Activated CD8-positive, alpha-beta T cell treated with anti-CD3 and anti-CD28 coated beads for 36 hours (primary cell): ENCODE data around the gene C10orf105. TPM values are rescaled to one million over a fixed set of nuclear protein-coding genes. Genes with fewer than 3 reads are reported as not detected.

Experiments
- ATAC-seq: fragments of 200-7000 bp; cut with Tn5 transposase; one replicate; pipeline ENCODE4 v1.10.0; 2021; ENCODE audit warnings: mild to moderate bottlenecking, moderate library complexity
- CTCF ChIA-PET: fragments of 350-600 bp; sonication (Branson Sonifier 250); formaldehyde crosslinking; loops from one replicate; lab custom pipeline; 2021; ENCODE audit warnings: antibody characterized with exemption; lab: Charles Lee
- POLR2A ChIA-PET: fragments of 350-600 bp; sonication (Branson Sonifier 250); formaldehyde crosslinking; loops from one replicate; lab custom pipeline; 2021; ENCODE audit warnings: antibody characterized with exemption; lab: Charles Lee
- DNase-seq: peaks from one replicate; pipeline ENCODE4 v3.0.0-alpha.2; 2020
- H3K27ac Mint-ChIP-seq: one replicate; pipeline ENCODE4 v1.8.0; 2021; ENCODE audit warnings: mild to moderate bottlenecking, mixed read lengths
- H3K27me3 Mint-ChIP-seq: one replicate; pipeline ENCODE4 v1.8.0; 2021; ENCODE audit warnings: mixed read lengths
- H3K36me3 Mint-ChIP-seq: one replicate; pipeline ENCODE4 v1.8.0; 2021; ENCODE audit warnings: low read depth, mixed read lengths
- H3K4me1 Mint-ChIP-seq: one replicate; pipeline ENCODE4 v1.8.0; 2021; ENCODE audit warnings: low read depth, mixed read lengths
- H3K4me3 Mint-ChIP-seq: one replicate; pipeline ENCODE4 v1.8.0; 2021; ENCODE audit warnings: mild to moderate bottlenecking, moderate library complexity, mixed read lengths
- H3K9me3 Mint-ChIP-seq: one replicate; pipeline ENCODE4 v1.8.0; 2021; ENCODE audit warnings: mixed read lengths
- CTCF ChIP-seq: fragments of 200-600 bp; IDR thresholded peaks from one replicate; pipeline ENCODE4 v1.8.0; 2022; ENCODE audit warnings: antibody characterized with exemption, mild to moderate bottlenecking
- intact Hi-C: fragments of 100-400 bp; cut with micrococcal nuclease; formaldehyde crosslinking; loops from one replicate; pipeline ENCODE4 v1.10.0; 2022
- total RNA-seq, 2 experiments: library from RNA; stranded (reverse); gene quantifications; one replicate each; pipeline ENCODE4 v1.2.3, GENCODE V29; 2021

Gene C10orf105
- total RNA-seq, 2 experiments from 2014 or later: 0.16 to 0.27 TPM

DNA sequence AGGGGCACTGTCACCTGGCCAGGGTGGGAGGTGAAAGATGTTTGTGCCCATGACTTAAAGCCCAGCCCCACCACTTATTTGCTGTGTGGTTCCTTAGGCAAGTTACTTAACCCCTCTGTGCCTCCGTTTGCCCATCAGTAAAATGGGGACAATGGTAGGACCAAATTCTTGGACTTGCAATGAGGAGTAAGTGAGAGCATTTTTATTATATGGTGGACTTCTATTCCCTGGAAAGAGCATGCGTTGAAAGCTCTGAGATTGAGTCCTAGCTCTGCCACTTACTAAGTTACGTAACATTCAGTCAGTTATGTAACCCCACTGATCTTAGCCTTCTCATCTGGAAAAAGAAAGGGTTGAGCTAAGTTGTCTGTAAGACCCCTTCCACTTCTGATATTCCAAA lies 35.0 kb upstream of the C10orf105 start:
- Mint-ChIP-seq H3K4me3 (no peak overlapping the region), H3K27ac (peak overlapping the region; percentile 92), H3K4me1 (peaks cover 90% of the 10 kb centered on the region), H3K9me3 (no peaks in the 10 kb centered on the region), H3K27me3 (no peaks in the 10 kb centered on the region), H3K36me3 (peaks cover 64% of the 10 kb centered on the region)
- ChIA-PET POLR2A (interaction anchor here (1.0 to 6.3 kb wide), 3 partner anchors 9 to 29 kb away, joined by 3 to 92 read pairs (median 5); partner anchors contain the start of gene VSIR), CTCF (interaction anchor here (1.3 to 6.3 kb wide), 3 partner anchors 14 to 28 kb away, joined by 3 to 108 read pairs (median 4); partner anchors contain the start of gene VSIR)
- no peak for ATAC-seq
- TF ChIP-seq CTCF: no peak
- DNase-seq: no peak
- intact Hi-C loops: no loop called here

DNA sequence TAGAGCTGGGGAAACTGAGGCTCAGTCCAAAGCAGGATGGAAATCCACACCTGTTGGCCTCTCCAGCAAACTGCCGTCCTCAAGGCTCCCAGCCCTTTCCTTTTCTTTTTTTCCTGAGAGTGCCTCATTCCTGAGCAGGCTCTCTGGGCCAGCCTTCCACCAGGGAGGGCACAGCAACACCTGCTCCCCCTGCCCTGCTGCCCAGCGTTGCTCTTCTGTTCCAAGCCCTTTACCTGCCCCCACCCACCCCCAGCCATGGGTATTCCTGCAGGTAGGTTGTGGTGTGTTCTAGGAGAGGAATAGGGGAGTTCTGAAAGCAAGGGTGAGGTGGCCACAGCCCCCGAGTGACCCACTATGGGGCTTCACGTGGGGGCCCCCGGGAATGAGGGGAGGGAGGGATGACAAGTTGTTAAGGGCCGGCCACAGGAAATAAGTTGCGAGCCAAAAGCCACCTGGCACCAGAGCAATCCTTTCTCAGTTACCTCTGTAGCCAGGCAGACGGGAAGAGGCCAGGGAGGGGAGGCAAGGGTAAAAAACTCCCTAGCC lies 34.5 kb upstream of the C10orf105 start:
- H3K36me3 Mint-ChIP-seq: peaks cover 63% of the 10 kb centered on the region
- H3K27me3 Mint-ChIP-seq: no peaks in the 10 kb centered on the region
- no peaks in the 10 kb centered on the region for H3K9me3 Mint-ChIP-seq
- TF ChIP-seq CTCF: no peak
- no peak for ATAC-seq
- ChIA-PET CTCF (interaction anchor here (6.3 kb wide), 1 partner anchor 15 kb away, joined by 108 read pairs; the partner anchor contains the start of gene VSIR), POLR2A (interaction anchor here (1.3 to 6.3 kb wide), 2 partner anchors 9 to 16 kb away, joined by 3 to 92 read pairs; partner anchors contain the start of gene VSIR)
- peaks cover 90% of the 10 kb centered on the region for H3K4me1 Mint-ChIP-seq
- no peak overlapping the region for H3K4me3 Mint-ChIP-seq
- peak overlapping the region; percentile 78 for H3K27ac Mint-ChIP-seq
- intact Hi-C loops: no loop called here
- no peak for DNase-seq

DNA sequence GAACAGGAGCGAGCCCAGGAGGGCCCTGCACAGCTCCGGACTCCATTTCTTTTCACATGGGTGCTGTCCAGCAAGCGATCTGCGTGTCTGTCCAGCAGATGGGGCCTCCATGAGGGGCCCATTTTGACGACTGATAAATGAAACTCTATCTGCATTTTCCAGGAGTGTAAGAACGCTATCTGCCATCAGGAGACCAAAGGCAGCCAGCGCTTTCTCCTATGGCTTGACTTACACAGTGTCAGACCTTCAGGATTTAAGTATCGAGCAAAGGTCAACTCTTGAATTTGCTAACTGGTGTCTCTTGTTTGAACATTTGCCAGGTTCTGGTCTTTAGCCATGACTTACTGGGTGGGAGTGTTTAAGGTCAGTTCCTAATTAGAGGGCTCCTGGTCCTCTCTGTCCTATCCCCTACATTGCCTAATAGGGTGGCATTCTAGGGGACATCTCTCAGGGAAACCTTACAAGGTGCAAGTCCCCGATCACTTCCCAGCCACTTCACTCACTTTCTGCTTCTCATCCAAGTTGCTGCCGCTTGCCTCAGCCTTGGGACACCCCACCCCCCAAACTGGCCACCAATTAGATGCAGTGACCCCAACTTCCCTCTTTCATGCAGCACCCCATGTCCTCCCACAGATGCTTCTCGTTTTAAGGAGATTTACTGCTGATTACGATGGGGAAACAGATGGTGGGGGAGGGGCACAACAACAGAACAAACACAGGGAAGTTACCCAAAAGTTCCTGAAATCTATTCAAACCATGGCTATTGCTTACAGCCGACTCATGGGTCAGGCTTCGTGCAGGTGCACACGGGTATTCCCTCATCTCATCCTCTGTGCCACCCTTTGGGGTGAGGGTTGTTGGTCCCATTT lies 33.7 kb upstream of the C10orf105 start:
- ChIA-PET POLR2A (interaction anchor here (1.2 to 6.3 kb wide), 4 partner anchors 15 to 20 kb away, joined by 12 to 92 read pairs (median 14); partner anchors contain the start of gene VSIR), CTCF (interaction anchor here (1.7 to 6.3 kb wide), 4 partner anchors 10 to 27 kb away, joined by 6 to 108 read pairs (median 12); partner anchors contain the start of gene VSIR)
- ATAC-seq: no peak
- Mint-ChIP-seq H3K9me3 (no peaks in the 10 kb centered on the region), H3K27me3 (no peaks in the 10 kb centered on the region), H3K27ac (peak overlapping the region; percentile 78), H3K4me1 (peaks cover 94% of the 10 kb centered on the region), H3K36me3 (peaks cover 63% of the 10 kb centered on the region), H3K4me3 (no peak overlapping the region)
- no peak for TF ChIP-seq CTCF
- intact Hi-C loops: no loop called here
- no peak for DNase-seq

- POLR2A ChIA-PET: interaction anchor here (1.0 to 1.5 kb wide), 6 partner anchors 10 to 21 kb away, joined by 4 to 14 read pairs (median 9); partner anchors contain the start of gene VSIR
- Mint-ChIP-seq H3K36me3 (peaks cover 63% of the 10 kb centered on the region), H3K9me3 (no peaks in the 10 kb centered on the region), H3K27ac (peak overlapping the region; percentile 78), H3K27me3 (no peaks in the 10 kb centered on the region), H3K4me3 (no peak overlapping the region), H3K4me1 (peaks cover 94% of the 10 kb centered on the region)
- intact Hi-C loops: no loop called here
- no peak for ATAC-seq
- CTCF ChIA-PET: interaction anchor here (1.2 to 3.3 kb wide), 5 partner anchors 10 to 26 kb away, joined by 4 to 17 read pairs (median 6); partner anchors contain the start of gene VSIR
- TF ChIP-seq CTCF: no peak
- DNase-seq: no peak
Observed at GRCh38 chr10:71752391-71753090, 33.0 kb upstream of the C10orf105 start.
